Measurements from ENCODE around the gene SYN1.

Gene SYN1

DNA sequence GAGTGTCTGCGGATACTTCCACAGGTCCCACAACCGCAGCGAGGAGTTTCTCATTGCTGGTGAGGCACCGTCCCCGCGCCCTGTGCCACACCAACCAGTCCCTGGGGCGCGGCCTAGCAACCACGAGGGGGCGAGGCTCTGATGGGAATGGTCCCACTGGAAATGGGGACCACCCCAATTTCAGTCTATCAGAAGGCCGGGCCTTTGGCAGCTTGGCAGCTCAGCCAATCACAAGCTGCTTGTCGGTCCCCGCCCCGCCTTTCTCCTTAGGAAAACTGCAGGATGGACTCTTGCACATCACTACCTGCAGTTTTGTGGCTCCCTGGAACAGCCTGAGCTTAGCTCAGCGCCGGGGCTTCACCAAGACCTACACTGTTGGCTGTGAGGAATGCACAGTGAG, 34.4 kb downstream of the SYN1 start:
- H2BK12ac ChIP-seq (ENCODE audit: low read length): no peak overlapping the region
- H3K4me2 ChIP-seq (ENCODE audit: low read length): no peak overlapping the region
- no peak overlapping the region for H3K27ac ChIP-seq (ENCODE audit: low read depth, low read length)
- H4K12ac ChIP-seq (ENCODE audit: low read depth, low read length): peak overlapping the region; percentile 49
- H3K23ac ChIP-seq (ENCODE audit: low read length): no peak overlapping the region
- no peak overlapping the region for H3K4me3 ChIP-seq (ENCODE audit: low read depth, low read length)
- no peak for DNase-seq
- H2BK120ac ChIP-seq (ENCODE audit: insufficient read depth, low read length, poor library complexity): no peak overlapping the region
- no peaks in the 10 kb centered on the region for H3K27me3 ChIP-seq (ENCODE audit: insufficient read depth, low read length)
- H2AK5ac ChIP-seq (ENCODE audit: low read length): no peak overlapping the region
- peaks cover 3 to 4% of the 10 kb centered on the region in 2 experiments for H3K4me1 ChIP-seq (ENCODE audit: control insufficient read depth in 1 of 2, insufficient read depth in 2 of 2, low read length in 2 of 2)
- no peak overlapping the region for H3K18ac ChIP-seq (ENCODE audit: low read length)
- WGBS (ENCODE audit: extremely low coverage, insufficient coverage, insufficient read length): no CpG with 5 or more reads among the region's 16 CpGs
- no peak overlapping the region for H4K8ac ChIP-seq (ENCODE audit: low read depth, low read length)
- H3K36me3 ChIP-seq (ENCODE audit: control insufficient read depth in 1 of 2, insufficient read depth in 2 of 2, low read length in 2 of 2): peaks cover 10 to 11% of the 10 kb centered on the region in 2 experiments
- H3K79me2 ChIP-seq (ENCODE audit: control insufficient read depth, insufficient read depth, low read length, poor library complexity): peaks cover 2% of the 10 kb centered on the region
- H3K14ac ChIP-seq (ENCODE audit: low read length): no peak overlapping the region
- no peak overlapping the region for H2BK5ac ChIP-seq (ENCODE audit: low read depth, low read length, poor library complexity)
- no peak overlapping the region for H4K91ac ChIP-seq (ENCODE audit: low read depth, low read length)
- no peak overlapping the region for H3K4ac ChIP-seq (ENCODE audit: low read depth, low read length)
- H3K9me3 ChIP-seq (ENCODE audit: insufficient read depth, low read depth, low read length): peaks cover 3% of the 10 kb centered on the region
- peaks cover 6% of the 10 kb centered on the region for H3K79me1 ChIP-seq (ENCODE audit: low read length)
- H2AFZ ChIP-seq (ENCODE audit: insufficient read depth, low read length, poor library complexity): no peak overlapping the region
- no peak overlapping the region for H3K9ac ChIP-seq (ENCODE audit: low read length)

DNA sequence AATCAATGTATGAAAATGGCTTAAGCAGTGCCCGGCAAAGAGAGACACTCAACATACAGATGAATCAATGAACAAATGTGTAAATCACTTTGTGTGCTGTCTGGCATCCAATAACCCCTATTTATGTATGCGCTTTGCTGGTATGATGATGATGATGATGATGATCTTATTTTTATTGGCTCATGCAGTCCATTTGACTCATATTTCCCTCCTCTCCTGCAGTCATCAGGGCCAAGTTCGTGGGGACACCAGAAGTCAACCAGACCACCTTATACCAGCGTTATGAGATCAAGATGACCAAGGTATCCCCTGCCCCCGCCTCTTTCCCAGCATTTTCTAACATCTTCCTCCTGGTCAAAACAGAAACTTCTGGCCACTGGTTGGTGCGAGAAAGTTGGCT, 34.9 kb downstream of the SYN1 start:
- Histone ChIP-seq H2BK120ac (ENCODE audit: insufficient read depth, low read length, poor library complexity) (no peak overlapping the region), H4K12ac (ENCODE audit: low read depth, low read length) (no peak overlapping the region), H2AK5ac (ENCODE audit: low read length) (no peak overlapping the region), H2BK5ac (ENCODE audit: low read depth, low read length, poor library complexity) (no peak overlapping the region), H3K4ac (ENCODE audit: low read depth, low read length) (no peak overlapping the region), H3K18ac (ENCODE audit: low read length) (no peak overlapping the region), H3K4me2 (ENCODE audit: low read length) (no peak overlapping the region), H3K36me3 (ENCODE audit: control insufficient read depth in 1 of 2, insufficient read depth in 2 of 2, low read length in 2 of 2) (peaks cover 10 to 11% of the 10 kb centered on the region in 2 experiments), H3K9me3 (ENCODE audit: insufficient read depth, low read depth, low read length) (peaks cover 3% of the 10 kb centered on the region), H3K9ac (ENCODE audit: low read length) (no peak overlapping the region), H2AFZ (ENCODE audit: insufficient read depth, low read length, poor library complexity) (no peak overlapping the region), H2BK12ac (ENCODE audit: low read length) (no peak overlapping the region), H3K23ac (ENCODE audit: low read length) (no peak overlapping the region), H3K14ac (ENCODE audit: low read length) (no peak overlapping the region), H3K27me3 (ENCODE audit: insufficient read depth, low read length) (no peaks in the 10 kb centered on the region), H3K27ac (ENCODE audit: low read depth, low read length) (no peak overlapping the region), H3K4me1 (ENCODE audit: control insufficient read depth in 1 of 2, insufficient read depth in 2 of 2, low read length in 2 of 2) (peaks cover 3 to 4% of the 10 kb centered on the region in 2 experiments), H3K4me3 (ENCODE audit: low read depth, low read length) (no peak overlapping the region), H3K79me1 (ENCODE audit: low read length) (peaks cover 6% of the 10 kb centered on the region), H3K79me2 (ENCODE audit: control insufficient read depth, insufficient read depth, low read length, poor library complexity) (peaks cover 2% of the 10 kb centered on the region), H4K91ac (ENCODE audit: low read depth, low read length) (no peak overlapping the region), H4K8ac (ENCODE audit: low read depth, low read length) (no peak overlapping the region)
- no CpG with 5 or more reads among the region's 6 CpGs for WGBS (ENCODE audit: extremely low coverage, insufficient coverage, insufficient read length)
- no peak for DNase-seq

GRCh38 chrX:47583240-47583861, 36.3 kb downstream of the SYN1 start:
- Histone ChIP-seq H4K12ac (ENCODE audit: low read depth, low read length) (no peak overlapping the region), H3K27ac (ENCODE audit: low read depth, low read length) (no peak overlapping the region), H3K14ac (ENCODE audit: low read length) (no peak overlapping the region), H2BK120ac (ENCODE audit: insufficient read depth, low read length, poor library complexity) (no peak overlapping the region), H3K4me1 (ENCODE audit: control insufficient read depth in 1 of 2, insufficient read depth in 2 of 2, low read length in 2 of 2) (peaks cover 3 to 4% of the 10 kb centered on the region in 2 experiments), H2BK12ac (ENCODE audit: low read length) (no peak overlapping the region), H3K79me1 (ENCODE audit: low read length) (peaks cover 6% of the 10 kb centered on the region), H2BK5ac (ENCODE audit: low read depth, low read length, poor library complexity) (no peak overlapping the region), H3K18ac (ENCODE audit: low read length) (no peak overlapping the region), H3K9me3 (ENCODE audit: insufficient read depth, low read depth, low read length) (peaks cover 3% of the 10 kb centered on the region), H3K36me3 (ENCODE audit: control insufficient read depth in 1 of 2, insufficient read depth in 2 of 2, low read length in 2 of 2) (peaks cover 10 to 11% of the 10 kb centered on the region in 2 experiments), H3K23ac (ENCODE audit: low read length) (no peak overlapping the region), H3K4me2 (ENCODE audit: low read length) (no peak overlapping the region), H3K9ac (ENCODE audit: low read length) (no peak overlapping the region), H4K8ac (ENCODE audit: low read depth, low read length) (no peak overlapping the region), H2AFZ (ENCODE audit: insufficient read depth, low read length, poor library complexity) (no peak overlapping the region), H2AK5ac (ENCODE audit: low read length) (no peak overlapping the region), H3K4ac (ENCODE audit: low read depth, low read length) (no peak overlapping the region), H3K27me3 (ENCODE audit: insufficient read depth, low read length) (no peaks in the 10 kb centered on the region), H3K4me3 (ENCODE audit: low read depth, low read length) (no peak overlapping the region), H3K79me2 (ENCODE audit: control insufficient read depth, insufficient read depth, low read length, poor library complexity) (peaks cover 2% of the 10 kb centered on the region), H4K91ac (ENCODE audit: low read depth, low read length) (peak overlapping the region; percentile 11)
- DNase-seq: no peak
- 100% methylated on average over 1 of the region's 8 CpGs for WGBS (ENCODE audit: extremely low coverage, insufficient coverage, insufficient read length)

- H3K23ac ChIP-seq (ENCODE audit: low read length): no peak within 1 kb of the TSS
- DNase-seq: peak; percentile 79 to 81
- peak within 1 kb of the TSS; percentile 44 for H4K12ac ChIP-seq (ENCODE audit: low read depth, low read length)
- peak within 1 kb of the TSS; percentile 64 for H2AFZ ChIP-seq (ENCODE audit: insufficient read depth, low read length, poor library complexity)
- H2BK12ac ChIP-seq (ENCODE audit: low read length): peak within 1 kb of the TSS; percentile 74
- H3K4me3 ChIP-seq (ENCODE audit: low read depth, low read length): peak within 1 kb of the TSS; percentile 47
- peak within 1 kb of the TSS; percentile 24 for H3K14ac ChIP-seq (ENCODE audit: low read length)
- H3K27ac ChIP-seq (ENCODE audit: low read depth, low read length): no peak within 1 kb of the TSS
- peak within 1 kb of the TSS; percentile 8 for H3K4ac ChIP-seq (ENCODE audit: low read depth, low read length)
- no peaks in the 10 kb centered on the region for H3K27me3 ChIP-seq (ENCODE audit: insufficient read depth, low read length)
- peak within 1 kb of the TSS; percentile 21 for H2BK5ac ChIP-seq (ENCODE audit: low read depth, low read length, poor library complexity)
- peak within 1 kb of the TSS; percentile 88 for H2BK120ac ChIP-seq (ENCODE audit: insufficient read depth, low read length, poor library complexity)
- H3K9me3 ChIP-seq (ENCODE audit: insufficient read depth, low read depth, low read length): peaks cover 3% of the 10 kb centered on the region
- peak within 1 kb of the TSS; percentile 81 for H4K91ac ChIP-seq (ENCODE audit: low read depth, low read length)
- peaks cover 9% of the 10 kb centered on the region for H3K79me1 ChIP-seq (ENCODE audit: low read length)
- WGBS (ENCODE audit: extremely low coverage, insufficient coverage, insufficient read length): no CpG with 5 or more reads among the region's 28 CpGs
- no peak within 1 kb of the TSS for H3K9ac ChIP-seq (ENCODE audit: low read length)
- peaks cover 2% of the 10 kb centered on the region for H3K79me2 ChIP-seq (ENCODE audit: control insufficient read depth, insufficient read depth, low read length, poor library complexity)
- peaks cover 13 to 15% of the 10 kb centered on the region in 2 experiments for H3K4me1 ChIP-seq (ENCODE audit: control insufficient read depth in 1 of 2, insufficient read depth in 2 of 2, low read length in 2 of 2)
- H3K4me2 ChIP-seq (ENCODE audit: low read length): peak within 1 kb of the TSS; percentile 59
- peak within 1 kb of the TSS; percentile 76 for H3K18ac ChIP-seq (ENCODE audit: low read length)
- H3K36me3 ChIP-seq (ENCODE audit: control insufficient read depth in 1 of 2, insufficient read depth in 2 of 2, low read length in 2 of 2): peaks cover 10 to 11% of the 10 kb centered on the region in 2 experiments
- H4K8ac ChIP-seq (ENCODE audit: low read depth, low read length): peak within 1 kb of the TSS; percentile 66
- H2AK5ac ChIP-seq (ENCODE audit: low read length): no peak within 1 kb of the TSS
Measured at GRCh38 chrX:47581731-47582647, 37.7 kb downstream of the SYN1 start, which contains the start of gene TIMP1. Gene TIMP1, plus strand, starts transcription at chrX:47582436. Its CDS starts 980 bp downstream, at chrX:47583416.
